SK-N-SH treated with all-trans-retinoic acid at 6 μM for 48 hours (cell line): ENCODE results near the gene CCDC167.
A peak's percentile ranks its signal among the peaks of the same experiment; 100 is the strongest.

Experiments used
- ATAC-seq: fragments of 200-7000 bp; cut with Tn5 transposase; 3 replicates; pipeline ENCODE4 v1.9.1; 2020; ENCODE audit warnings: mild to moderate bottlenecking, moderate library complexity
- ARNTL ChIP-seq: fragments of 450-650 bp; formaldehyde crosslinking; IDR thresholded peaks from 2 replicates; pipeline ENCODE4 v1.5.0; 2020; ENCODE audit warnings: low read depth, mild to moderate bottlenecking, moderate library complexity, borderline replicate concordance
- BACH2 ChIP-seq: fragments of 250-450 bp; sonication (Bioruptor Pico); IDR thresholded peaks from 2 replicates; pipeline ENCODE4 v1.9.0; 2021; ENCODE audit warnings: mild to moderate bottlenecking, borderline replicate concordance
- CSDC2 ChIP-seq: fragments of 250-450 bp; sonication (Bioruptor Pico); IDR thresholded peaks from 2 replicates; pipeline ENCODE4 v1.5.0; 2020; ENCODE audit warnings: mild to moderate bottlenecking, moderate library complexity
- GLIS3 ChIP-seq: fragments of 250-450 bp; sonication (Bioruptor Pico); IDR thresholded peaks from 2 replicates; pipeline ENCODE4 v1.5.0; 2020; ENCODE audit warnings: mild to moderate bottlenecking, moderate library complexity
- ISL1 ChIP-seq: fragments of 250-450 bp; sonication (Bioruptor Pico); IDR thresholded peaks from 2 replicates; pipeline ENCODE4 v2.1.2; 2022; ENCODE audit warnings: mild to moderate bottlenecking, moderate library complexity
- OSR1 ChIP-seq: fragments of 250-450 bp; sonication (Bioruptor Pico); IDR thresholded peaks from 2 replicates; pipeline ENCODE4 v1.8.0; 2022; ENCODE audit warnings: moderate library complexity, mild to moderate bottlenecking, inconsistent platforms
- PPARA ChIP-seq: fragments of 250-450 bp; sonication (Bioruptor Pico); IDR thresholded peaks from 2 replicates; pipeline ENCODE4 v1.5.0; 2020; ENCODE audit warnings: mild to moderate bottlenecking, borderline replicate concordance
- RARB ChIP-seq: fragments of 250-450 bp; sonication (Bioruptor Pico); IDR thresholded peaks from 2 replicates; pipeline ENCODE4 v1.8.0; 2021; ENCODE audit warnings: mild to moderate bottlenecking, moderate library complexity
- SNAI2 ChIP-seq: fragments of 250-450 bp; sonication (Bioruptor Pico); IDR thresholded peaks from 2 replicates; pipeline ENCODE4 v1.5.0; 2020; ENCODE audit warnings: mild to moderate bottlenecking, moderate library complexity
- TCF4 ChIP-seq: fragments of 250-450 bp; sonication (Bioruptor Pico); IDR thresholded peaks from 2 replicates; pipeline ENCODE4 v1.8.0; 2021; ENCODE audit warnings: mild to moderate bottlenecking, moderate library complexity, borderline replicate concordance
- TOX ChIP-seq: fragments of 250-450 bp; sonication (Bioruptor Pico); IDR thresholded peaks from 2 replicates; pipeline ENCODE4 v1.8.0; 2021; ENCODE audit warnings: mild to moderate bottlenecking, moderate library complexity, borderline replicate concordance
- ZC3H10 ChIP-seq: fragments of 250-450 bp; sonication (Bioruptor Pico); IDR thresholded peaks from 2 replicates; pipeline ENCODE4 v1.5.1; 2021; ENCODE audit warnings: mild to moderate bottlenecking, moderate library complexity
- ZFP30 ChIP-seq: fragments of 450-650 bp; formaldehyde crosslinking; IDR thresholded peaks from 2 replicates; pipeline ENCODE4 v1.5.0; 2022; ENCODE audit warnings: mild to moderate bottlenecking, moderate library complexity
- ZNF565 ChIP-seq: fragments of 450-650 bp; formaldehyde crosslinking; conservative IDR thresholded peaks from 2 replicates; pipeline ENCODE4 v1.5.0; 2020; ENCODE audit warnings: low read depth, mild to moderate bottlenecking, moderate library complexity
- ZNF70 ChIP-seq: fragments of 450-650 bp; formaldehyde crosslinking; IDR thresholded peaks from 2 replicates; pipeline ENCODE4 v1.5.0; 2020; ENCODE audit warnings: mild to moderate bottlenecking, moderate library complexity
- ZNF8 ChIP-seq: fragments of 450-650 bp; formaldehyde crosslinking; IDR thresholded peaks from 2 replicates; pipeline ENCODE4 v1.5.0; 2020; ENCODE audit warnings: mild to moderate bottlenecking, moderate library complexity
- TF ChIP-seq, protein P1 (sequence below): fragments of 250-450 bp; sonication (Bioruptor Pico); IDR thresholded peaks from 2 replicates; pipeline ENCODE4 v1.8.0; 2021; ENCODE audit warnings: low read depth, mild to moderate bottlenecking, moderate library complexity, borderline replicate concordance
- TF ChIP-seq, protein P2 (sequence below): fragments of 250-450 bp; sonication (Bioruptor Pico); IDR thresholded peaks from 2 replicates; pipeline ENCODE4 v1.5.0; 2020; ENCODE audit warnings: mild to moderate bottlenecking, moderate library complexity
- TF ChIP-seq, protein P3 (sequence below): fragments of 250-450 bp; sonication (Bioruptor Pico); IDR thresholded peaks from 2 replicates; pipeline ENCODE4 v1.8.0; 2020; ENCODE audit warnings: mild to moderate bottlenecking, moderate library complexity, borderline replicate concordance

CCDC167 gene

DNA sequence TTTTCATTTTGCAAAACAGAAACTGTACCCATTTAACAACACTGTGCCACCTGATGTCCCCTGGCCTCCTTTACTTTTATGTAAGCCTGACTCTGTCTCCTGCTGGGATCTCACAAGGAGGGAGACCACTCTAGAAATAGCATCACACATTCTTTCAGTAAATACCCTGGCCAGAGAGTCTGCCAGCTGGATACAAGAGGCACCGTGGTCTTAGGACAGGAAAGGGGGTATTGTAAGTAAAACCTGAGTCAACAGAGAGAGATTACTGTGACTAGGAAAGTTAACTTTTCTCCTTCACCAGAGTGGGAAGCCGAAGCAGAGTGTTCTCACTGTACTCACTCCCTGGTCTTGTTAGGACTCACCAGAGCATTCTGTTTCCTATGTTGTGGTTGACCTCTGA, 38.9 kb downstream of the CCDC167 start:
- no peak for ATAC-seq
- TF ChIP-seq, protein P1, sequence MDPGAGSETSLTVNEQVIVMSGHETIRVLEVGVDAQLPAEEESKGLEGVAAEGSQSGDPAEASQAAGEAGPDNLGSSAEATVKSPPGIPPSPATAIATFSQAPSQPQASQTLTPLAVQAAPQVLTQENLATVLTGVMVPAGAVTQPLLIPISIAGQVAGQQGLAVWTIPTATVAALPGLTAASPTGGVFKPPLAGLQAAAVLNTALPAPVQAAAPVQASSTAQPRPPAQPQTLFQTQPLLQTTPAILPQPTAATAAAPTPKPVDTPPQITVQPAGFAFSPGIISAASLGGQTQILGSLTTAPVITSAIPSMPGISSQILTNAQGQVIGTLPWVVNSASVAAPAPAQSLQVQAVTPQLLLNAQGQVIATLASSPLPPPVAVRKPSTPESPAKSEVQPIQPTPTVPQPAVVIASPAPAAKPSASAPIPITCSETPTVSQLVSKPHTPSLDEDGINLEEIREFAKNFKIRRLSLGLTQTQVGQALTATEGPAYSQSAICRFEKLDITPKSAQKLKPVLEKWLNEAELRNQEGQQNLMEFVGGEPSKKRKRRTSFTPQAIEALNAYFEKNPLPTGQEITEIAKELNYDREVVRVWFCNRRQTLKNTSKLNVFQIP (CRISPR knock-in tag): no peak
- TF ChIP-seq, protein P2, sequence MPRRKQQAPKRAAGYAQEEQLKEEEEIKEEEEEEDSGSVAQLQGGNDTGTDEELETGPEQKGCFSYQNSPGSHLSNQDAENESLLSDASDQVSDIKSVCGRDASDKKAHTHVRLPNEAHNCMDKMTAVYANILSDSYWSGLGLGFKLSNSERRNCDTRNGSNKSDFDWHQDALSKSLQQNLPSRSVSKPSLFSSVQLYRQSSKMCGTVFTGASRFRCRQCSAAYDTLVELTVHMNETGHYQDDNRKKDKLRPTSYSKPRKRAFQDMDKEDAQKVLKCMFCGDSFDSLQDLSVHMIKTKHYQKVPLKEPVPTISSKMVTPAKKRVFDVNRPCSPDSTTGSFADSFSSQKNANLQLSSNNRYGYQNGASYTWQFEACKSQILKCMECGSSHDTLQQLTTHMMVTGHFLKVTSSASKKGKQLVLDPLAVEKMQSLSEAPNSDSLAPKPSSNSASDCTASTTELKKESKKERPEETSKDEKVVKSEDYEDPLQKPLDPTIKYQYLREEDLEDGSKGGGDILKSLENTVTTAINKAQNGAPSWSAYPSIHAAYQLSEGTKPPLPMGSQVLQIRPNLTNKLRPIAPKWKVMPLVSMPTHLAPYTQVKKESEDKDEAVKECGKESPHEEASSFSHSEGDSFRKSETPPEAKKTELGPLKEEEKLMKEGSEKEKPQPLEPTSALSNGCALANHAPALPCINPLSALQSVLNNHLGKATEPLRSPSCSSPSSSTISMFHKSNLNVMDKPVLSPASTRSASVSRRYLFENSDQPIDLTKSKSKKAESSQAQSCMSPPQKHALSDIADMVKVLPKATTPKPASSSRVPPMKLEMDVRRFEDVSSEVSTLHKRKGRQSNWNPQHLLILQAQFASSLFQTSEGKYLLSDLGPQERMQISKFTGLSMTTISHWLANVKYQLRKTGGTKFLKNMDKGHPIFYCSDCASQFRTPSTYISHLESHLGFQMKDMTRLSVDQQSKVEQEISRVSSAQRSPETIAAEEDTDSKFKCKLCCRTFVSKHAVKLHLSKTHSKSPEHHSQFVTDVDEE (CRISPR knock-in tag): no peak
- TF ChIP-seq ZNF8 (CRISPR knock-in tag) (no peak), ZNF565 (CRISPR knock-in tag) (no peak), OSR1 (CRISPR knock-in tag) (no peak), TOX (CRISPR knock-in tag) (no peak), SNAI2 (CRISPR knock-in tag) (no peak), BACH2 (no peak), TCF4 (CRISPR knock-in tag) (no peak), RARB (CRISPR knock-in tag) (no peak), ZFP30 (CRISPR knock-in tag) (no peak), GLIS3 (CRISPR knock-in tag) (no peak), CSDC2 (no peak)

DNA sequence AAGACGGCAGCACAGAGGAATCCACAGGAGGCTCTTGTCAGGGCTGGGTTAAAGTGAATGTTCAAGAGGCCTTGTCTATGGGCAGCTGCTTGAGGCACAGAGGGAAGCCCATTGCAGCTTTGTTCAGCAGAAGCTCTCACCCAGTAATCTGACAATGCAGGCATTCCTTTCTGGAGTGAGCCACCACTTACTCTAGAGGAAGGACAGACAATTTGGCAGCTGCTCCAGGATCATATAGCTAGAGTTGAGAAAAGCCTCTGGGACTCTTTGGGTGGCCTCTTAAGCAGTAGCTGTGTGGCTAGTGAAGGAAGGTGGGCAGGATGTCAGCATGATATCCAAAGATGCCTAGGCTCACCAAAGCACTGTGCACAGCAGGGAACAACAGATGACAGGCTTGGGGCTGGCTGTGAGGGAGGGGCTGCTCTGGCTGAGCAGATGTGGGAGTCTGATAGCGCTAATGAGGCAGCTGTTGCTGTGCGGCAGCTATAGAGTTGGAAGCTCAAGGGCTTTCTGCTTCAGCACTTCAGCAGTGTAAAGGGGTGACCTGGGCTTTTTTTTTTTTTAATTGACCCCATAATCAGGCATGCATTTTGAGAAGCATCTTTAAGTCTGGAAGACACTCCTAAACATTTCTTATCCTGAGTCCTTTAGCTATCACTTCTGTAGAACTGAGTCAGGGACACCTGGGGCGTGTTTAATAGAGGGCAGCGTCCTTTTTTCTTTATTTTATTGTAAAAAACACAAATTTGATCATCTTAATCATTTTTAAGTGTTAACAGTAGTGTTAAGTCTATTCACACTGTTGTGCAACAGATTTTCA, 39.5 kb downstream of the CCDC167 start:
- ATAC-seq: peak; percentile 14; the same call in 1 of the 3 replicates
- peak; percentile 66; the same call in 1 of the 2 replicates for TF ChIP-seq TCF4 (CRISPR knock-in tag)
- TF ChIP-seq, protein P2 (CRISPR knock-in tag): no peak

DNA sequence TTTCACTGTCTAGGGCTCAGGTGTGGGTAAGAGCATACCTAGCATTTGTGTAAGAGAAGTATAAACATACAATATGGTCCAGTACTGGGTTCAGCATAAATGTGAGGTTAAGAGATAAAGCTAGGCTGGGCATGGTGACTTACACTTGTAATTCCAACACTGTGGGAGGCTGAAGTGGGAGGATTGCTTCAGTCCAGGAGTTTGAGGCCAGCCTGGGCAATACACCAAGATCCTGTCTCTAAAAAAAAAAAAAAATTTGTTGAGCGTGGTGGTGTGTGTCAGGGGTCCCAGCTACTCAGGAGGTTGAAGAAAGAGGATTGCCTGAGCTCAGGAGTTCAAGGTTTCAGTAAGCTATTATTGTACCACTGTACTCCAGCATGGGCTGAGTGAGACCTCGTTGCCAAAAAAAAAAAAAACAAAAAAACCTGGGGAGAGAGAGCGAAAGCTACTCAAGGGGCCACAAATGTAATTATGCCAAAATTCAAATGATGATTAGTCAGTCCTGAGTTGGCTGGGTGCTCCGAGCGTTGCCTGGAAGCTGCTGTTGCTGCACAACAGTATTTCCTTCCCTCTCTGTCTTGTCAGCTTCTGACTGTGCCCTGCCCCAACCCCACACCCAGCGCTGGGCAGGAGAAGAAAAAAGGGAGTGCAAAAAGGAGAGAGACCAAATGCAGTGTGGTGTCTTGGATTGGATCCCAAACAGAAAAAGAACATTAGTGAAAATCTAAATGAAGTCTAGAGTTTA, 42.7 kb downstream of the CCDC167 start:
- ATAC-seq: peak; percentile 85
- TF ChIP-seq, protein P3, sequence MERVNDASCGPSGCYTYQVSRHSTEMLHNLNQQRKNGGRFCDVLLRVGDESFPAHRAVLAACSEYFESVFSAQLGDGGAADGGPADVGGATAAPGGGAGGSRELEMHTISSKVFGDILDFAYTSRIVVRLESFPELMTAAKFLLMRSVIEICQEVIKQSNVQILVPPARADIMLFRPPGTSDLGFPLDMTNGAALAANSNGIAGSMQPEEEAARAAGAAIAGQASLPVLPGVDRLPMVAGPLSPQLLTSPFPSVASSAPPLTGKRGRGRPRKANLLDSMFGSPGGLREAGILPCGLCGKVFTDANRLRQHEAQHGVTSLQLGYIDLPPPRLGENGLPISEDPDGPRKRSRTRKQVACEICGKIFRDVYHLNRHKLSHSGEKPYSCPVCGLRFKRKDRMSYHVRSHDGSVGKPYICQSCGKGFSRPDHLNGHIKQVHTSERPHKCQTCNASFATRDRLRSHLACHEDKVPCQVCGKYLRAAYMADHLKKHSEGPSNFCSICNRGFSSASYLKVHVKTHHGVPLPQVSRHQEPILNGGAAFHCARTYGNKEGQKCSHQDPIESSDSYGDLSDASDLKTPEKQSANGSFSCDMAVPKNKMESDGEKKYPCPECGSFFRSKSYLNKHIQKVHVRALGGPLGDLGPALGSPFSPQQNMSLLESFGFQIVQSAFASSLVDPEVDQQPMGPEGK (CRISPR knock-in tag): no peak
- TF ChIP-seq ZFP30 (CRISPR knock-in tag) (no peak), RARB (CRISPR knock-in tag) (no peak), ZNF8 (CRISPR knock-in tag) (no peak), GLIS3 (CRISPR knock-in tag) (no peak), ISL1 (CRISPR knock-in tag) (no peak), ZNF70 (CRISPR knock-in tag) (no peak), PPARA (CRISPR knock-in tag) (no peak), ZC3H10 (CRISPR knock-in tag) (no peak), ZNF565 (CRISPR knock-in tag) (no peak), ARNTL (CRISPR knock-in tag) (no peak), TOX (CRISPR knock-in tag) (no peak), SNAI2 (CRISPR knock-in tag) (no peak), BACH2 (no peak), OSR1 (CRISPR knock-in tag) (no peak), TCF4 (CRISPR knock-in tag) (no peak)
- TF ChIP-seq, protein P1 (CRISPR knock-in tag): no peak
- TF ChIP-seq, protein P2 (CRISPR knock-in tag): no peak
